ENCODE results near the gene CEP112. TPM values are rescaled to one million over a fixed set of nuclear protein-coding genes. Genes with fewer than 3 reads are reported as not detected.

CEP112 gene
- total and polyA plus RNA-seq, 10 of the 15 experiments (the other 5 are each of a cell fraction or from before 2014, with no cell fraction given) = 0.11 to 3.8 (median 0.32) TPM; not detected in 1

DNA sequence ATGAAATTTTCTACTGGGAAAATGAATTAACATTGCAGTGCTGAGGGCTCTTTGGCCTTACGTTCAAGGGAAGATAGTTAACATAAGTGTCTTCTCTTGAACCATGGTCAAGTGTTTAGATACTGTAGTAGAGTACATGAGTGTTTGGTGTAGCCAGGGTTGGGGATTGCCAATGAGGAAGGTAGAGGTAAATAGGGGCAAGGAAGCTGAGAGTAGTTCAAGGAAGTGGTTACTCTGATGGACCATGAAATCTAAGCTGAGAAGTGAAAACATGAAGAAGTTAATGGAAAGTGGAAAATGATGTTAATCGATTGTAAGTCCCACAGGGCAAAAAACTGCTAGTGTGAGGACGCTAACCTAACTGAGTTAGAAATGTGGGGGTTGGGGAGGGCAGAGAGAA is 380.9 kb downstream of the CEP112 start (continued):
- no peak for TF ChIP-seq ZZZ3 (IDR thresholded peaks at IDR 0.05; ENCODE audit: control insufficient read depth, insufficient read length, low read depth)
- no peak for TF ChIP-seq NR2C1 (IDR thresholded peaks at IDR 0.05)
- TF ChIP-seq, protein P1, sequence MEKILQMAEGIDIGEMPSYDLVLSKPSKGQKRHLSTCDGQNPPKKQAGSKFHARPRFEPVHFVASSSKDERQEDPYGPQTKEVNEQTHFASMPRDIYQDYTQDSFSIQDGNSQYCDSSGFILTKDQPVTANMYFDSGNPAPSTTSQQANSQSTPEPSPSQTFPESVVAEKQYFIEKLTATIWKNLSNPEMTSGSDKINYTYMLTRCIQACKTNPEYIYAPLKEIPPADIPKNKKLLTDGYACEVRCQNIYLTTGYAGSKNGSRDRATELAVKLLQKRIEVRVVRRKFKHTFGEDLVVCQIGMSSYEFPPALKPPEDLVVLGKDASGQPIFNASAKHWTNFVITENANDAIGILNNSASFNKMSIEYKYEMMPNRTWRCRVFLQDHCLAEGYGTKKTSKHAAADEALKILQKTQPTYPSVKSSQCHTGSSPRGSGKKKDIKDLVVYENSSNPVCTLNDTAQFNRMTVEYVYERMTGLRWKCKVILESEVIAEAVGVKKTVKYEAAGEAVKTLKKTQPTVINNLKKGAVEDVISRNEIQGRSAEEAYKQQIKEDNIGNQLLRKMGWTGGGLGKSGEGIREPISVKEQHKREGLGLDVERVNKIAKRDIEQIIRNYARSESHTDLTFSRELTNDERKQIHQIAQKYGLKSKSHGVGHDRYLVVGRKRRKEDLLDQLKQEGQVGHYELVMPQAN (conservative IDR thresholded peaks at IDR 0.05) = no peak
- no peak for TF ChIP-seq POLR2AphosphoS2 (IDR thresholded peaks at IDR 0.05; ENCODE audit: low read depth, low read length)
- TF ChIP-seq, protein P2, sequence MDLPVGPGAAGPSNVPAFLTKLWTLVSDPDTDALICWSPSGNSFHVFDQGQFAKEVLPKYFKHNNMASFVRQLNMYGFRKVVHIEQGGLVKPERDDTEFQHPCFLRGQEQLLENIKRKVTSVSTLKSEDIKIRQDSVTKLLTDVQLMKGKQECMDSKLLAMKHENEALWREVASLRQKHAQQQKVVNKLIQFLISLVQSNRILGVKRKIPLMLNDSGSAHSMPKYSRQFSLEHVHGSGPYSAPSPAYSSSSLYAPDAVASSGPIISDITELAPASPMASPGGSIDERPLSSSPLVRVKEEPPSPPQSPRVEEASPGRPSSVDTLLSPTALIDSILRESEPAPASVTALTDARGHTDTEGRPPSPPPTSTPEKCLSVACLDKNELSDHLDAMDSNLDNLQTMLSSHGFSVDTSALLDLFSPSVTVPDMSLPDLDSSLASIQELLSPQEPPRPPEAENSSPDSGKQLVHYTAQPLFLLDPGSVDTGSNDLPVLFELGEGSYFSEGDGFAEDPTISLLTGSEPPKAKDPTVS (IDR thresholded peaks at IDR 0.05; ENCODE audit: low read depth, low read length) = no peak
- TF ChIP-seq ZNF207 (IDR thresholded peaks at IDR 0.05; ENCODE audit: borderline replicate concordance) = no peak
- TF ChIP-seq SRF (IDR thresholded peaks at IDR 0.05; ENCODE audit: low read depth in 2 of 2, low read length in 2 of 2) = no peak

DNA sequence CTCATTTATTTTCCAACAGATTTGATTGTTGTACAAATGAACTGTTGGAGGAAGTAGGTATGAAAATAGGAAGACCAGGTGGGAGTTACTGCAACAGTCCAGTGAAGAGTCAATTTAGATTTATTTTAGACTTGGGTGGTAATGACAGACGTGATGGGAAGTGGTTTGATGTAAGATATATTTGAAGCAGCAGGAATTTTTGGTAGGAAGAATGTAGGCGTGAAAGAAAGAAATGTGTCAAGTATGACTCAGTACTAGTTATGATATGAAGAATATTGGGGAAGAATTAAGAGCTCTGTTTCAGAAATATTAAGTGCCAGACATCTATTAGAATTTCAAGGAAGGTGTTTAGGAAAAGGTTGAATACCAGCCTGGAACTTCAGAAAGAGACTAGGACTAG is 382.6 kb downstream of the CEP112 start:
- Histone ChIP-seq H3K27me3 (replicated peaks in 1 of 2; ENCODE audit: control insufficient read depth in 2 of 2, insufficient read depth in 2 of 2, low read length in 1 of 2) (no peaks in the 10 kb centered on the region), H3K4me3 (no peak overlapping the region), H3K9me3 (replicated peaks; ENCODE audit: control insufficient read depth, insufficient read depth, low read length) (no peaks in the 10 kb centered on the region; the same call in 2 of the 3 replicates), H3K27ac (ENCODE audit: control insufficient read depth, insufficient read depth) (no peak overlapping the region), H3K4me2 (ENCODE audit: control insufficient read depth, insufficient read depth) (no peak overlapping the region), H3K79me2 (ENCODE audit: control insufficient read depth, insufficient read depth, low read length) (no peaks in the 10 kb centered on the region), H3K36me3 (ENCODE audit: control insufficient read depth in 2 of 2, insufficient read depth in 2 of 2, low read length in 1 of 2) (no peaks in the 10 kb centered on the region), H2AFZ (ENCODE audit: control insufficient read depth, low read depth, low read length) (no peak overlapping the region), H3K9ac (ENCODE audit: control insufficient read depth, insufficient read depth, low read length) (no peak overlapping the region), H4K20me1 (ENCODE audit: control insufficient read depth, insufficient read depth) (no peaks in the 10 kb centered on the region), H3K4me1 (ENCODE audit: control insufficient read depth, insufficient read depth, low read length) (no peaks in the 10 kb centered on the region)
- DNase-seq (ENCODE audit: low read depth, low spot score) (no peak), FAIRE-seq (no peak), ATAC-seq (no peak)
- ChIA-PET SMC1A (ENCODE audit: uncharacterized antibody, unreplicated experiment) (no interaction called here), CTCF (no interaction called here), RAD21 (ENCODE audit: unreplicated experiment) (no interaction called here), POLR2A (no interaction called here)
- intact Hi-C loops (cut with micrococcal nuclease; ENCODE audit: unreplicated experiment) = no loop called here
- in situ Hi-C loops (cut with MboI) = no loop called here
- BruUV-seq (replicated peaks) = no TSS peak
- 2% methylated on average over 2 of the region's 2 CpGs for WGBS (ENCODE audit: insufficient coverage, insufficient replicate concordance, low lambda C conversion rate, missing lambda C conversion rate)
- TF ChIP-seq POLR2AphosphoS5 (IDR thresholded peaks at IDR 0.05; ENCODE audit: low read length) (no peak), SP1 (IDR thresholded peaks at IDR 0.05; ENCODE audit: low read depth, low read length) (no peak), PML (IDR thresholded peaks at IDR 0.05; ENCODE audit: low read length) (no peak), ZNF217 (IDR thresholded peaks at IDR 0.05) (no peak), NR2C1 (IDR thresholded peaks at IDR 0.05) (no peak)
- TF ChIP-seq, protein P3, sequence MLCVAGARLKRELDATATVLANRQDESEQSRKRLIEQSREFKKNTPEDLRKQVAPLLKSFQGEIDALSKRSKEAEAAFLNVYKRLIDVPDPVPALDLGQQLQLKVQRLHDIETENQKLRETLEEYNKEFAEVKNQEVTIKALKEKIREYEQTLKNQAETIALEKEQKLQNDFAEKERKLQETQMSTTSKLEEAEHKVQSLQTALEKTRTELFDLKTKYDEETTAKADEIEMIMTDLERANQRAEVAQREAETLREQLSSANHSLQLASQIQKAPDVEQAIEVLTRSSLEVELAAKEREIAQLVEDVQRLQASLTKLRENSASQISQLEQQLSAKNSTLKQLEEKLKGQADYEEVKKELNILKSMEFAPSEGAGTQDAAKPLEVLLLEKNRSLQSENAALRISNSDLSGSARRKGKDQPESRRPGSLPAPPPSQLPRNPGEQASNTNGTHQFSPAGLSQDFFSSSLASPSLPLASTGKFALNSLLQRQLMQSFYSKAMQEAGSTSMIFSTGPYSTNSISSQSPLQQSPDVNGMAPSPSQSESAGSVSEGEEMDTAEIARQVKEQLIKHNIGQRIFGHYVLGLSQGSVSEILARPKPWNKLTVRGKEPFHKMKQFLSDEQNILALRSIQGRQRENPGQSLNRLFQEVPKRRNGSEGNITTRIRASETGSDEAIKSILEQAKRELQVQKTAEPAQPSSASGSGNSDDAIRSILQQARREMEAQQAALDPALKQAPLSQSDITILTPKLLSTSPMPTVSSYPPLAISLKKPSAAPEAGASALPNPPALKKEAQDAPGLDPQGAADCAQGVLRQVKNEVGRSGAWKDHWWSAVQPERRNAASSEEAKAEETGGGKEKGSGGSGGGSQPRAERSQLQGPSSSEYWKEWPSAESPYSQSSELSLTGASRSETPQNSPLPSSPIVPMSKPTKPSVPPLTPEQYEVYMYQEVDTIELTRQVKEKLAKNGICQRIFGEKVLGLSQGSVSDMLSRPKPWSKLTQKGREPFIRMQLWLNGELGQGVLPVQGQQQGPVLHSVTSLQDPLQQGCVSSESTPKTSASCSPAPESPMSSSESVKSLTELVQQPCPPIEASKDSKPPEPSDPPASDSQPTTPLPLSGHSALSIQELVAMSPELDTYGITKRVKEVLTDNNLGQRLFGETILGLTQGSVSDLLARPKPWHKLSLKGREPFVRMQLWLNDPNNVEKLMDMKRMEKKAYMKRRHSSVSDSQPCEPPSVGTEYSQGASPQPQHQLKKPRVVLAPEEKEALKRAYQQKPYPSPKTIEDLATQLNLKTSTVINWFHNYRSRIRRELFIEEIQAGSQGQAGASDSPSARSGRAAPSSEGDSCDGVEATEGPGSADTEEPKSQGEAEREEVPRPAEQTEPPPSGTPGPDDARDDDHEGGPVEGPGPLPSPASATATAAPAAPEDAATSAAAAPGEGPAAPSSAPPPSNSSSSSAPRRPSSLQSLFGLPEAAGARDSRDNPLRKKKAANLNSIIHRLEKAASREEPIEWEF (IDR thresholded peaks at IDR 0.05; ENCODE audit: insufficient replicate concordance, low read depth, low read length) = no peak
- TF ChIP-seq, protein P4, sequence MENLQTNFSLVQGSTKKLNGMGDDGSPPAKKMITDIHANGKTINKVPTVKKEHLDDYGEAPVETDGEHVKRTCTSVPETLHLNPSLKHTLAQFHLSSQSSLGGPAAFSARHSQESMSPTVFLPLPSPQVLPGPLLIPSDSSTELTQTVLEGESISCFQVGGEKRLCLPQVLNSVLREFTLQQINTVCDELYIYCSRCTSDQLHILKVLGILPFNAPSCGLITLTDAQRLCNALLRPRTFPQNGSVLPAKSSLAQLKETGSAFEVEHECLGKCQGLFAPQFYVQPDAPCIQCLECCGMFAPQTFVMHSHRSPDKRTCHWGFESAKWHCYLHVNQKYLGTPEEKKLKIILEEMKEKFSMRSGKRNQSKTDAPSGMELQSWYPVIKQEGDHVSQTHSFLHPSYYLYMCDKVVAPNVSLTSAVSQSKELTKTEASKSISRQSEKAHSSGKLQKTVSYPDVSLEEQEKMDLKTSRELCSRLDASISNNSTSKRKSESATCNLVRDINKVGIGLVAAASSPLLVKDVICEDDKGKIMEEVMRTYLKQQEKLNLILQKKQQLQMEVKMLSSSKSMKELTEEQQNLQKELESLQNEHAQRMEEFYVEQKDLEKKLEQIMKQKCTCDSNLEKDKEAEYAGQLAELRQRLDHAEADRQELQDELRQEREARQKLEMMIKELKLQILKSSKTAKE (IDR thresholded peaks at IDR 0.05; ENCODE audit: low read depth, poor library complexity, severe bottlenecking) = no peak

Data from GM12878 (cell line).